SK-N-SH (cell line): ENCODE measurements around the gene TACC2.

Experiments used
- CTCF ChIP-seq: fragments of 200-600 bp; sonication (generic); IDR thresholded peaks from 2 replicates; pipeline ENCODE4 v1.6.1; 2017; ENCODE audit warnings: antibody characterized with exemption, mild to moderate bottlenecking, moderate library complexity
- EZH2phosphoT487 ChIP-seq: fragments of 200-600 bp; sonication (generic); IDR thresholded peaks from 2 replicates; pipeline ENCODE4 v1.6.1; 2017; ENCODE audit warnings: low read depth, mixed run types, mild to moderate bottlenecking, antibody characterized with exemption, moderate library complexity, borderline replicate concordance
- TAF1 ChIP-seq: IDR thresholded peaks from 2 replicates; pipeline ENCODE4 v1.6.1; 2012; ENCODE audit warnings: low read depth, mild to moderate bottlenecking, low read length, moderate library complexity, borderline replicate concordance
- TF ChIP-seq, protein P1 (sequence below): IDR thresholded peaks from 2 replicates; pipeline ENCODE4 v1.6.1; 2012; ENCODE audit warnings: mild to moderate bottlenecking, low read depth, low read length, moderate library complexity

DNA sequence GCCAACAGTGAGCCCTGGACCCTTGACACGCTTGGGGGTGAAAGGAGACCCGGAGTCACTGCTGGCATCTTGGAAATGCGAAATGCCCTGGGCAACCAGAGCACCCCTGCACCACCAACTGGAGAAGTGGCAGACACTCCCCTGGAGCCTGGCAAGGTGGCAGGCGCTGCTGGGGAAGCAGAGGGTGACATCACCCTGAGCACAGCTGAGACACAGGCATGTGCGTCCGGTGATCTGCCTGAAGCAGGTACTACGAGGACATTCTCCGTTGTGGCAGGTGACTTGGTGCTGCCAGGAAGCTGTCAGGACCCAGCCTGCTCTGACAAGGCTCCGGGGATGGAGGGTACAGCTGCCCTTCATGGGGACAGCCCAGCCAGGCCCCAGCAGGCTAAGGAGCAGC, 98.5 kb downstream of the TACC2 start:
- no peak for TF ChIP-seq CTCF
- no peak for TF ChIP-seq EZH2phosphoT487
- TF ChIP-seq, protein P1, sequence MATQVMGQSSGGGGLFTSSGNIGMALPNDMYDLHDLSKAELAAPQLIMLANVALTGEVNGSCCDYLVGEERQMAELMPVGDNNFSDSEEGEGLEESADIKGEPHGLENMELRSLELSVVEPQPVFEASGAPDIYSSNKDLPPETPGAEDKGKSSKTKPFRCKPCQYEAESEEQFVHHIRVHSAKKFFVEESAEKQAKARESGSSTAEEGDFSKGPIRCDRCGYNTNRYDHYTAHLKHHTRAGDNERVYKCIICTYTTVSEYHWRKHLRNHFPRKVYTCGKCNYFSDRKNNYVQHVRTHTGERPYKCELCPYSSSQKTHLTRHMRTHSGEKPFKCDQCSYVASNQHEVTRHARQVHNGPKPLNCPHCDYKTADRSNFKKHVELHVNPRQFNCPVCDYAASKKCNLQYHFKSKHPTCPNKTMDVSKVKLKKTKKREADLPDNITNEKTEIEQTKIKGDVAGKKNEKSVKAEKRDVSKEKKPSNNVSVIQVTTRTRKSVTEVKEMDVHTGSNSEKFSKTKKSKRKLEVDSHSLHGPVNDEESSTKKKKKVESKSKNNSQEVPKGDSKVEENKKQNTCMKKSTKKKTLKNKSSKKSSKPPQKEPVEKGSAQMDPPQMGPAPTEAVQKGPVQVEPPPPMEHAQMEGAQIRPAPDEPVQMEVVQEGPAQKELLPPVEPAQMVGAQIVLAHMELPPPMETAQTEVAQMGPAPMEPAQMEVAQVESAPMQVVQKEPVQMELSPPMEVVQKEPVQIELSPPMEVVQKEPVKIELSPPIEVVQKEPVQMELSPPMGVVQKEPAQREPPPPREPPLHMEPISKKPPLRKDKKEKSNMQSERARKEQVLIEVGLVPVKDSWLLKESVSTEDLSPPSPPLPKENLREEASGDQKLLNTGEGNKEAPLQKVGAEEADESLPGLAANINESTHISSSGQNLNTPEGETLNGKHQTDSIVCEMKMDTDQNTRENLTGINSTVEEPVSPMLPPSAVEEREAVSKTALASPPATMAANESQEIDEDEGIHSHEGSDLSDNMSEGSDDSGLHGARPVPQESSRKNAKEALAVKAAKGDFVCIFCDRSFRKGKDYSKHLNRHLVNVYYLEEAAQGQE, result no peak
- no peak for TF ChIP-seq TAF1
